DMS53 treated with DMSO at 0.1 percent for 48 hours (cell line): ENCODE measurements around the gene IL31.

Experiments used
- DNase-seq: peaks from one replicate; lab custom pipeline; 2025; ENCODE audit not compliant: unreplicated experiment; lab: John Stamatoyannopoulos, UW

The IL31 gene

DNA sequence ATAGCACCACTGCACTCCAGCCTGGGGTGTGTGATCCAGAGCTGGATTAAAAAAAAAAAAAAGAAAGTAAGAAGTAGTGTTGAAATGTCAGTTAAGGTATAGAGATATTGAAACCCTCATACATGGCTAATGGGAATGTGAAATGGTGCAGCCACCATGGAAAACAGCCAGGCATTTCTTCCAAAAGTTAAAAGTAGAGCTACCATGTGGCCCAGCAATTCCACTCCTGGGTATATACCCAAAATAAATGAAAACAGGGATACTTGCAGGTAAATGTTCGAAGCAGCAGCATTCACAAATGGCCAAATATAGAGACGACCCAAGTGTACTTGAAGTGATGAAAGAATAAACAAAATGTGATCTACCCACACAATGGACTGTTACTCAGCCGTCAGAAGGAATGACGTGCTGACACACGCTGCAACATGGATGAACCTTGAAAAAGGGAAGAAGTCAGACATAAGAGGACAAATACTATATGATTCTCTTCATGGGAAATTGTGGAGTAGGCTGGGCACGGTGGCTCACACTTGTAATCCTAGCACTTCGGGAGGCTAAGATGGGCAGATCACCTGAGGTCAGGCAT lies 15.2 kb downstream of the IL31 start:
- DNase-seq = no peak

- no peak for DNase-seq
Observed at GRCh38 chr12:122155705-122156104, 18.3 kb downstream of the IL31 start.

DNA sequence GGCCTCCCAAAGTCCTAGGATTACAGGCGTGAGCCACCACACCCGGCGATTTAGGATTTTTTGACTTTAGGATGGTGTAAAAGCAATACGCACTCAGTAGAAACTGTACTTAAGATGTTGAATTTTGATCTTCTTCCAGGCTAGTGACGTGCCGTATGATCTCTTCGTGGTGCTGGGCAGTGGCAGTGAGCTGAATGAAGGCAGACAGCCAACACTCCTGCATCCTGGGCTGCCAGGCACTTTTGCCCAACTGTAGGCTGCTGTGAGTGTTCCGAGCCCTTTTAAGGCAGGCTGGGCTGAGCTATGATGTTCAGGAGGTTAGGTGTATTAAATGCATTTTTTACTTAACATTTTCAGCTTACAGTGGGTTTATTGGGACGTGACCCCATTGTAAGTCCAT lies 21.3 kb downstream of the IL31 start:
- no peak for DNase-seq

- DNase-seq = no peak
Observed at GRCh38 chr12:122150127-122150681, 23.8 kb downstream of the IL31 start.

- no peak for DNase-seq
Observed at GRCh38 chr12:122148657-122149056, 25.4 kb downstream of the IL31 start.

- no peak for DNase-seq
Observed at GRCh38 chr12:122147514-122148290, 26.3 kb downstream of the IL31 start.

GRCh38 chr12:122145505-122146330 lies 28.3 kb downstream of the IL31 start:
- no peak for DNase-seq

GRCh38 chr12:122144885-122145284 lies 29.1 kb downstream of the IL31 start:
- no peak for DNase-seq

DNA sequence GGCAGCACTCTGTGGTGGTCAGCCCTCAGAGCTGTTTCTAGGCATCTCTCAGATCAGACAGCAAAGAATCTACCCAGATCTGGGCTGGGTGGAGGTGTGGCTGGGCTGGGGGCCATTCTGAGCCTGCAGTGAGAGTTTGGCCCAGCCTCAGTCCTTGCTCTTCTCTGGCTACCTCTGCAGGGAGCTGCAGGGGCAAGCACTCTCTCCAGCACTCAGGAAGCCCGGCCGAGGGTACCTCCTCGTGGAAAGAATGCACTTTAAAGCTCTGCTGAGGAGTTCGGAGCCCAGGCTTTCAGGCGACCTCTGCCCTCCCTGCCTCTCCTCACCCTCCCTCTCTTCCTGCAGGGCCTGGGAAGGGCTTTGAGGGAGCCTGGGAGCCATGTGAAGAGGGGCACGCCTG lies 31.2 kb downstream of the IL31 start:
- DNase-seq = no peak

- DNase-seq = no peak
Observed at GRCh38 chr12:122141911-122142725, 31.9 kb downstream of the IL31 start.

DNA sequence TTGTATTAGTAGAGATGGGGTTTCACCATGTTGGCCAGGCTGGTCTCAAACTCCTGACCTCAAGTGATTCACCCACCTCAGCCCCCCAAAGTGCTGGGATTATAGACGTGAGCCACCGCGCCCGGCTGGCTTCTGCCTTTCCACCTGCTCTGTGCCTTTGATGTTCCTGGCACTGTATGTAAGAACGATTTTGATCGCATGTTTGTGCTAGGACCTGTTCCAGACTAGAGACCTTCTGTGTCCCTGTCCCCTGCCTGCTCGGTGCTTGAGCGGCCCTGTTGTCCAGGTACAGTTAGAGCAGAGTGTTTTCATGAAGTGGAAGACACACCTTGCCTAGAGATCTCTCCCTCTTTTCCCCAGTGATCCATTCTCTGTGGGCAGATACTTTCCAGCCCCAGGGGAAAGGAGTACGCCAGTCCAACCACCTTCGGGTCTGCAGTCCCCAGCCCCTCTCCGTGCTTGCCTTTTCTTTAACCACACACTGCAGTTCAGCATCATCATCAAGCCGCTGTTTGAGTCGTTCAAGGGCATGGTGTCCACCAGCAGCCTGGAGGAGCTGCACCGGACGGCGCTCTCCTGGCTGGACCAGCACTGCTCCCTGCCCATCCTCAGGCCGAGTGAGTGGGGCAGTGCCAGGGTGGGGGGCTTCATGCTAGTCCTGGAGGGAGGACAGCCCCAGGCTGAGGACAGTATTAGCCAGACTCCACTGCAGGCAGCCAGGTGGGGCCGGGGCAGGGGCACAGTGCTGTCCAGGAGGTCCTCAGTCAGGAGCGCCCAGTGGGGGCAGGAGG lies 33.4 kb downstream of the IL31 start:
- DNase-seq = no peak

DNA sequence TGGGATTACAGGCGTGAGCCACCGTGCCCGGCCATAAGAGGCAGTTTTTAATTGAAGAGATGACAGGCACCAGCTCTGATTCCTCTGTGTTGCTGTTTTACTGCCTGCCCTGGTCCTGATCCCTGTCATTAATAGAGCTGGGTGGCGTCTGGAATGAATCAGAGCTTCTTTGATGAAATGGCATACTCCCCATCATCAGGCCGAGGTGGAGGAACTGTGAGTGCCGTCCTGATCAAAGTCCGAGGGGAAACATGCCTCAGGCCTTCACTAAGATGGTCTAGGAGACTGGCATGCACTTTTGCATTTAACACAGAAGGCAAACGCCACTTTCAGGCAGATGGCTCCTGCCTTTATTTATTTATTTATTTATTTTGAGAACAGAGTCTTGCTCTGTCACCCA lies 34.1 kb downstream of the IL31 start:
- no peak for DNase-seq

DNA sequence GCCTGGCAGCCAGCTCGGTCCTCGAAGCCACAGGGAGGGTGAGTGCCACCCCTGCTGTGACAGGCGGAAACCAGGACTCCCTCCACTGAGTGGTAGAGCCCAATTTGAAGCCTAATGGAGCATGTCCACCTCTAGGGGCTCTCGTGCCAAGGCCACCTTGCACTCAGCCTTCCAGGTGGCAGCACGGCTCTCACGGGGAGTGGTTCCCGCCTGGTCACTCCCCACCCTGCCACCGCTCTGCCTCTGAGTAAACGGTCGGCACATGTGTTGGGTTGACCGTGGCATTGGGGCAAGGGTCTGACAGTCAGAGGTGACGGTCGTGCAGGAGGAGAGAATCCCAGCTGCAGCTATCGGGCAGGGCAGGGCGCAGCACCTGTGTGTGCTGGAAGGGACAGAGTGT lies 34.8 kb downstream of the IL31 start:
- DNase-seq = no peak

DNA sequence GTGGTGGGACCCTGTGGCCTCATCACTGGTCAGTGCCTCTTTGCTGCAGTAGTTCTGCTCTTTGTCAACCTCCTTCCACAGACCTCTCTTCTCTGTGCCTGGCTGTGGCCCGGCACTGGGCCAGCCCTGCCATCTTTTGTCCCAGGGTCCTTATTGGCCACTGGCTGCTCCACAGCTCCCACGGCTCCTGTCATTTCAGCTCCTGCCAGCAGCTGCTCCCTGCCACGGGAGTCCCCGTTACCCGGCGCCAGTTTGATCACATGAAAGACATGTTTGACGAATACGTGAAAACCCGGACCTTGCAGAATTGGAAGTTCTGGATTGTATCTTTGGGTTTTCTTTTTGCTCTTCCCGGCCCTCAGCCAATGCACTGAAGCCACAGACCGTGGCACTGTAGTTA lies 35.4 kb downstream of the IL31 start:
- DNase-seq = no peak

- no peak for DNase-seq
Observed at GRCh38 chr12:122138181-122138580, 35.8 kb downstream of the IL31 start.

DNA sequence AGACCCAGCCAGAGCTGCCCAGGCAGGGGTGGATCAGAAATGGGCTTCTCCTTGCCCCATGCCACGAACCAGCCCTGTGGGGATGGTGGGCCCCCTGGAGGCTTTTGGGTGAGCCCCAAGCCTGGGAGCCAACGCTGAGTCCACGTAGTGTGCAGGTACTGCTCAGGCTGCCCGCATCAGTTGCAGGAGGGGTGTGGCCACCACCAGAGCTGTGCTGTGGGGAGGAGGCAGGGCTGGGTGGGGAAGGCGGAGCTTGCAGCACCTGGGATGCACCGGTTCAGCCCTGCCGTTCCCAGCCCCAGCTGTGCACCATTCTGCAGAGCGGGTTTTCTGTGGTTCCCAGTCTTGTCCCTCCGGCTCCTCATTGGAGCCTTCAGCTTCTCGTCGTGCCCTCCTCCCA lies 36.3 kb downstream of the IL31 start:
- peak; percentile 19 for DNase-seq

GRCh38 chr12:122137229-122137628 lies 36.8 kb downstream of the IL31 start:
- no peak for DNase-seq

GRCh38 chr12:122135437-122136031 lies 38.5 kb downstream of the IL31 start:
- DNase-seq = no peak

DNA sequence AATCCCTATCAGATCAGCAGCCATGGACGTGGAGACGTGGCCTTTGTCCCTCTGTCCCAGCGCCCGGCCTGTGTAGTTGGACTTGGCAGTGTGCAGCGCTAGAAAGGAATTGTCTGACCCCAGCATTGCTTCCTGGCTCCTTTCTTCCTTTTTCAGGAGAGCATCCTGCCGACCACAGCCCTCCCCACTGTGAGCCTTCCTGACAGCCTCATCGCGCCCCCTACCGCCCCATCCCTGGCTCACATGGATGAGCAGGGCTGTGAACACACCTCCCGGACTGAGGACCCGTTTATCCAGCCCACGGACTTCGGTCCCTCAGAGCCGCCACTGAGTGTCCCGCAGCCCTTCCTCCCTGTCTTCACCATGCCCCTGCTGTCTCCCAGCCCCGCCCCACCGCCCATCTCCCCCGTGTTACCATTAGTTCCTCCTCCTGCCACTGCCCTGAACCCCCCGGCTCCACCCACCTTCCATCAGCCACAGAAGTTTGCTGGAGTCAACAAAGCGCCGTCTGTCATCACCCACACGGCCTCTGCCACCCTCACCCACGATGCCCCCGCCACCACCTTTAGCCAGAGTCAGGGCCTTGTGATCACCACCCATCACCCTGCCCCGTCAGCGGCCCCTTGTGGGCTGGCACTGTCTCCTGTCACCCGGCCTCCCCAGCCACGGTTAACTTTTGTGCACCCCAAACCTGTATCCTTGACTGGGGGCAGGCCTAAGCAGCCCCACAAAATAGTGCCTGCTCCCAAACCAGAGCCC lies 40.6 kb downstream of the IL31 start:
- DNase-seq = no peak
